ENCODE data around the gene PIANP. TPM values are rescaled to one million over a fixed set of nuclear protein-coding genes. Genes with fewer than 3 reads are reported as not detected.

Gene PIANP
- total and polyA plus RNA-seq, 10 of the 15 experiments (the other 5 are each of a cell fraction or from before 2014, with no cell fraction given), result 0.08 to 0.12 (median 0.08) TPM; not detected in 7

- TF ChIP-seq CEBPZ (IDR thresholded peaks at IDR 0.05; ENCODE audit: low read depth, low read length) (no peak), SMARCA5 (IDR thresholded peaks at IDR 0.05) (no peak)
These were observed 28.6 kb upstream of the PIANP start (continued) for GRCh38 chr12:6729186-6729585.

GRCh38 chr12:6725350-6725749 is 24.7 kb upstream of the PIANP start:
- ChIA-PET SMC1A (ENCODE audit: uncharacterized antibody, unreplicated experiment) (interaction anchor here (0.7 to 3.1 kb wide), 6 partner anchors 9 to 99 kb away, joined by 3 to 31 read pairs (median 4); partner anchors contain the start of genes MLF2 and ZNF384), RAD21 (ENCODE audit: unreplicated experiment) (interaction anchor here (3.0 to 3.3 kb wide), 2 partner anchors 28 to 36 kb away, joined by 27 to 45 read pairs; partner anchors contain the start of genes MLF2 and ZNF384), POLR2A (interaction anchor here (0.9 to 3.6 kb wide), 4 partner anchors 19 to 126 kb away, joined by 3 to 53 read pairs (median 24); partner anchors contain the start of genes CDCA3, MLF2, USP5 and ZNF384), CTCF (interaction anchor here (0.8 to 3.5 kb wide), 5 partner anchors 28 to 123 kb away, joined by 3 to 28 read pairs (median 4); partner anchors contain the start of gene MLF2)
- H3K4me3 ChIP-seq, result peak overlapping the region; percentile 78
- peaks cover 10% of the 10 kb centered on the region for H3K79me2 ChIP-seq (ENCODE audit: control insufficient read depth, insufficient read depth, low read length)
- no peak overlapping the region for H2AFZ ChIP-seq (ENCODE audit: control insufficient read depth, low read depth, low read length)
- H4K20me1 ChIP-seq (ENCODE audit: control insufficient read depth, insufficient read depth), result no peaks in the 10 kb centered on the region
- in situ Hi-C loops (cut with MboI), result no loop called here
- H3K27ac ChIP-seq (ENCODE audit: control insufficient read depth, insufficient read depth), result no peak overlapping the region
- peak overlapping the region; percentile 38 for H3K9ac ChIP-seq (ENCODE audit: control insufficient read depth, insufficient read depth, low read length)
- H3K4me1 ChIP-seq (ENCODE audit: control insufficient read depth, insufficient read depth, low read length), result no peaks in the 10 kb centered on the region; the same call in 1 of the 2 replicates
- peaks cover 7 to 11% of the 10 kb centered on the region in 2 experiments; a peak in 3 of 4 replicates for H3K36me3 ChIP-seq (ENCODE audit: control insufficient read depth in 2 of 2, insufficient read depth in 2 of 2, low read length in 1 of 2)
- FAIRE-seq (no peak), ATAC-seq (no peak), DNase-seq (ENCODE audit: low read depth, low spot score) (no peak)
- intact Hi-C loops (cut with micrococcal nuclease; ENCODE audit: unreplicated experiment), result no loop called here
- peak overlapping the region; percentile 72 for H3K4me2 ChIP-seq (ENCODE audit: control insufficient read depth, insufficient read depth)
- no TSS peak for BruUV-seq (replicated peaks)
- H3K27me3 ChIP-seq (replicated peaks in 1 of 2; ENCODE audit: control insufficient read depth in 2 of 2, insufficient read depth in 2 of 2, low read length in 1 of 2), result no peaks in the 10 kb centered on the region
- no peaks in the 10 kb centered on the region for H3K9me3 ChIP-seq (replicated peaks; ENCODE audit: control insufficient read depth, insufficient read depth, low read length)
- 80% methylated on average over 7 of the region's 7 CpGs for WGBS (ENCODE audit: insufficient coverage, insufficient replicate concordance, low lambda C conversion rate, missing lambda C conversion rate)
- TF ChIP-seq JUND (IDR thresholded peaks at IDR 0.05; ENCODE audit: low read depth, low read length) (no peak), NFXL1 (IDR thresholded peaks at IDR 0.05; ENCODE audit: borderline replicate concordance) (no peak), E4F1 (IDR thresholded peaks at IDR 0.05; ENCODE audit: borderline replicate concordance, partially characterized antibody) (no peak), ZNF687 (IDR thresholded peaks at IDR 0.05) (no peak), SUPT20H (IDR thresholded peaks at IDR 0.05; ENCODE audit: borderline replicate concordance, control insufficient read depth, low read depth, low read length) (no peak), BCL11A (IDR thresholded peaks at IDR 0.05; ENCODE audit: low read depth, low read length) (no peak), RAD21 (IDR thresholded peaks at IDR 0.05; ENCODE audit: insufficient read depth, low read depth, low read length) (no peak)
